ENCODE measurements around the gene OSGIN1. TPM values are rescaled to one million over a fixed set of nuclear protein-coding genes. Genes with fewer than 3 reads are reported as not detected.
"Not testable (repeated sequence)": the region's sequence is repeated elsewhere in the genome, so short reads cannot be mapped to it uniquely, and the experiment has no call there.

Gene OSGIN1
- total RNA-seq, 1 donor from 2014 or later = 19.0 TPM

GRCh38 chr16:83946781-83947566 is 6.1 kb upstream of the OSGIN1 start:
- DNase-seq (no peak), ATAC-seq (no peak)
- H3K4me3 ChIP-seq = no peak overlapping the region
- H3K4me1 ChIP-seq = no peaks in the 10 kb centered on the region
- no peaks in the 10 kb centered on the region for H3K27me3 ChIP-seq
- intact Hi-C loops (cut with DNase I) = no loop called here
- no peak overlapping the region for H3K27ac ChIP-seq
- no peaks in the 10 kb centered on the region for H3K9me3 ChIP-seq
- no peak for TF ChIP-seq CTCF (IDR thresholded peaks at IDR 0.05)
- no peaks in the 10 kb centered on the region for H3K36me3 ChIP-seq

GRCh38 chr16:83947642-83948234 is 5.3 kb upstream of the OSGIN1 start:
- H3K36me3 ChIP-seq = no peaks in the 10 kb centered on the region
- H3K9me3 ChIP-seq = no peaks in the 10 kb centered on the region
- H3K27ac ChIP-seq = no peak overlapping the region
- no peak for ATAC-seq
- no peak for DNase-seq
- no peaks in the 10 kb centered on the region for H3K27me3 ChIP-seq
- TF ChIP-seq CTCF (IDR thresholded peaks at IDR 0.05) = no peak
- intact Hi-C loops (cut with DNase I) = no loop called here
- H3K4me3 ChIP-seq = no peak overlapping the region
- H3K4me1 ChIP-seq = peaks cover 5% of the 10 kb centered on the region

GRCh38 chr16:83948914-83949723 is 3.9 kb upstream of the OSGIN1 start:
- intact Hi-C loops (cut with DNase I) = no loop called here
- ATAC-seq (no peak), DNase-seq (no peak)
- Histone ChIP-seq H3K27ac (no peak overlapping the region), H3K4me1 (peaks cover 12% of the 10 kb centered on the region), H3K27me3 (no peaks in the 10 kb centered on the region), H3K36me3 (no peaks in the 10 kb centered on the region), H3K9me3 (no peaks in the 10 kb centered on the region), H3K4me3 (no peak overlapping the region)
- no peak for TF ChIP-seq CTCF (IDR thresholded peaks at IDR 0.05)

- ATAC-seq (no peak), DNase-seq (no peak)
- Histone ChIP-seq H3K27ac (no peak overlapping the region), H3K9me3 (no peaks in the 10 kb centered on the region), H3K4me3 (no peak overlapping the region), H3K4me1 (peaks cover 18% of the 10 kb centered on the region), H3K27me3 (no peaks in the 10 kb centered on the region), H3K36me3 (no peaks in the 10 kb centered on the region)
- no peak for TF ChIP-seq CTCF (IDR thresholded peaks at IDR 0.05)
- intact Hi-C loops (cut with DNase I) = no loop called here
These were observed 3.4 kb upstream of the OSGIN1 start for GRCh38 chr16:83949724-83950001.

- DNase-seq; H3K27me3 ChIP-seq; H3K27ac ChIP-seq; H3K36me3 ChIP-seq; H3K9me3 ChIP-seq; intact Hi-C loops (cut with DNase I); H3K4me3 ChIP-seq; ATAC-seq: not testable (repeated sequence)
- H3K4me1 ChIP-seq = peaks cover 19% of the 10 kb centered on the region
These were observed 2.1 kb upstream of the OSGIN1 start for GRCh38 chr16:83950862-83951399.

GRCh38 chr16:83951544-83951943 is 1.5 kb upstream of the OSGIN1 start:
- peaks cover 19% of the 10 kb centered on the region for H3K4me1 ChIP-seq
- no peaks in the 10 kb centered on the region for H3K27me3 ChIP-seq
- intact Hi-C loops (cut with DNase I) = no loop called here
- H3K27ac ChIP-seq = no peak overlapping the region
- no peak for TF ChIP-seq CTCF (IDR thresholded peaks at IDR 0.05)
- H3K9me3 ChIP-seq = no peaks in the 10 kb centered on the region
- DNase-seq (no peak), ATAC-seq (no peak)
- H3K36me3 ChIP-seq = no peaks in the 10 kb centered on the region
- H3K4me3 ChIP-seq = no peak overlapping the region

Measured in upper lobe of right lung (tissue), 1 donor.